NCI-H128 (cell line): ENCODE measurements around the gene SLC66A2.
"Not testable (repeated sequence)": the region's sequence is repeated elsewhere in the genome, so short reads cannot be mapped to it uniquely, and the experiment has no call there.

Experiments used
- DNase-seq: peaks from one replicate; lab custom pipeline; 2025; ENCODE audit not compliant: unreplicated experiment; lab: John Stamatoyannopoulos, UW

SLC66A2 gene

GRCh38 chr18:79951545-79952455 is at the start of gene SLC66A2:
Gene SLC66A2, minus strand, starts transcription at chr18:79951653. Its CDS starts 727 bp downstream, at chr18:79950926.
- DNase-seq: peak; percentile 80

- no peak for DNase-seq
These were observed 49.4 kb upstream of the SLC66A2 start for GRCh38 chr18:80000877-80001276.

- not testable (repeated sequence) for DNase-seq
These were observed 48.2 kb upstream of the SLC66A2 start for GRCh38 chr18:79999701-80000100.

GRCh38 chr18:79991494-79991893 is 40.0 kb upstream of the SLC66A2 start:
- DNase-seq: no peak

- no peak for DNase-seq
These were observed 37.7 kb upstream of the SLC66A2 start for GRCh38 chr18:79989195-79989497.

DNA sequence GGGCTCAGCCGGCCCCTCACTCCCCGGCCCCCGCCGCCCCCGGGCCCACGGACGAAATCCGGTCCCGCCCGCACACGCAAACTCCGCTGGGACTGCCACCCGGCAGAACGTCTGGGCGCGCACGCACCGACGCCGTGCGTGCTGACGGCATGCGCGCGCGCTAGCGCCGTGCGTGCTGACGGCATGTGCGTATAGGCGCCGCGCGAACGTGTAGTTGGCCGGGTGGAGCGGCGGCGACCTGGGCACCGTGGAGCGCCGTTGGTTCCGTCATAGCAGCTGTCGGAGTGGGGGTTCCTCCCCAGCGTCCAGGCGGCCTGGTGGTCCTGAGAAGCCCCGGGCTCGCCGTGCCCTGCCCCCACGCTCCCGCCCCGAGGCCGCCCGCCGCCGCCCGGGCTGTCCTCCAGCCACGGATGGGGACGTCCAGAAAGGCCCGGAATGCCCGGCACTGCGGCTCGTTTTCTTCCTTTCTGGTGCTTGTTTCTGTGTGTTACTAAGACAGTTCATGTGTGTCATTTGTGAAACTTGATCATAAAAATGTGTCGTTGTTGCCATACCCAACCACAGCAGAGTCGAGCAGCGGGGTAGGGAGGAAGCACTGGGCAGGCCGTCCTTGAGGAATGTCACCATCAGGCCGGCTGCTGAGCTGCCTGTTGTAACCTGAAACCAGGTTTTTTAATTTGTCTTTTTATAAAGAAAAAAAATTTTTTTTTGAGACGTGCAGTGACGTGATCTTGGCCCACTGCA is 37.2 kb upstream of the SLC66A2 start, which contains the start of gene TXNL4A:
TSS of gene TXNL4A (minus strand) at position 113 of the 744 bp plus-strand sequence. CDS start 171 bp downstream, outside the sequence.
- DNase-seq: peak; percentile 68

DNA sequence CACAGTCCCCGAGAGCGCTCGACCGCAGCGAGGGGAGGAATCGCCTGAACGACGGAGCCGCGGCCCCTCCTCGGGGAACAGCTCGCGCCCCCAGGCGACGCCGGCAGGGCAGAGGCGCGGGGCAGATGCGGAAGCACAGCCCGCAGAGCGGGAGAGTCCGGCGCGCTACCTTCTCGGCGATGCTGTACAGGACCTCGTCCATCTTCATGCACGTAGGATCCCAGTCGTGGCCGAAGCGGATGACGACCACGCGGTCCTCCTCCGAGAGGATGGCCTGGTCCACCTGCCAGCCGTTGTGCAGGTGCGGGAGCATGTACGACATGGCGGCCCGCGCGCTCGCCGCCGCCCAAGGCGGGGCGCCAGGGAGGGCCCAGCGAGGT is 36.6 kb upstream of the SLC66A2 start:
- DNase-seq: no peak

GRCh38 chr18:79987566-79987965 is 36.1 kb upstream of the SLC66A2 start:
- no peak for DNase-seq

DNA sequence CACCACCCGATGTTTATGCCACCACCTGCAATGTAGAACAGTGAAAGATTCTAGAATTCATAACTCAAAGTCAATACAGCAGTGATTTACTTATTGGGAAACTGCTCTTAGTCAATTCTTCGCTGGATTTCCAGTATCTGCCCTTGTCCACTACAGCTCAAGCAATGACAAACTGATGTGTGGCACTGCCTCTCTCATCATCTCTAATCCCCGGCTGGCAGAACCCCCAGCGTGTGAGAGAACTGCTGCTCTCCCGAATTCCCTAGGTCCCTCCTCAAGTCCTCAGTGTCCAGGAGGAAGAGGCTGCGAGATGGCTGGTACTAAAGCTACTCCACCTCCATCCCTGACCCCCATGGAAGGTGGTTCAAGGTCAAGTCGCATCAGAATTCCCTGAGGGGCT is 35.3 kb upstream of the SLC66A2 start:
- DNase-seq: no peak

- no peak for DNase-seq
These were observed 33.7 kb upstream of the SLC66A2 start for GRCh38 chr18:79985172-79985571.

- no peak for DNase-seq
These were observed 32.3 kb upstream of the SLC66A2 start for GRCh38 chr18:79983793-79984192.

GRCh38 chr18:79983253-79983652 is 31.8 kb upstream of the SLC66A2 start:
- no peak for DNase-seq

DNA sequence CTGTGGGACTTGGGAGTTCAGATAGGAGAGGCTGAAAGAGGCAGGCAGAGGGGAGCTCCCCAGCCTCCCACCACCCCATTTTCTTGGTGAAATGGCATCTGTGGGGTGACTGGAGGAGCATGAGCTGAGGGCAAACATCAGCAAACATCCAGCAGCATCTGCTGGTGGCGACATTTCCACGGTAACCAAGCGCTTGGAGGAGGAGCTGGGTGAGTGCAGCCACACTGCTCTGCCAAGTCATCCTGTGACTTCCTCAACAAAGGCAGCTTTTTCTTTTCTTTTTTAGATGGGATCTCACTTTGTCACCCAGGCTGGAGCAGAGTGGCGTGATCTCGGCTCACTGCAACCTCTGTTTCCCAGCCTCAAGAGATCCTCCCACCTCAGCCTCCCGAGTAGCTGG is 31.3 kb upstream of the SLC66A2 start:
- no peak for DNase-seq

DNA sequence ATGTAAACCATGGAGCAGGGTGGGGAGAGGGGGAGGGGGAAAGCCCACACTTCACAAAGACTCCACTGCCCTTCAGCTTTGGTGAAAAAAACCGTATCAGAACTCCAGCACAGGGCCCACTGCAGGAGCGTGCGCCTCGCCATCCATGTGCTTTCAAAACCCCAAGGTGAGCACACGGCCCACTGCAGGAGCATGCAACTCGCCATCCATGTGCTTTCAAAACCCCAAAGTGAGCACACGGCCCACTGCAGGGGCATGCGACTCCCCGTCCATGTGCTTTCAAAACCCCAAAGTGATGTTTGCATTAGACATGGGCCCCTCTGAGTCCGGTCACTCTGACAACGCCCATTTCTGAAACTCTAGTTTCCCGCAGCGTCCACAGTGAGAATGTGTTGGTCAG is 29.1 kb upstream of the SLC66A2 start:
- no peak for DNase-seq

GRCh38 chr18:79979843-79980242 is 28.4 kb upstream of the SLC66A2 start:
- DNase-seq: no peak

DNA sequence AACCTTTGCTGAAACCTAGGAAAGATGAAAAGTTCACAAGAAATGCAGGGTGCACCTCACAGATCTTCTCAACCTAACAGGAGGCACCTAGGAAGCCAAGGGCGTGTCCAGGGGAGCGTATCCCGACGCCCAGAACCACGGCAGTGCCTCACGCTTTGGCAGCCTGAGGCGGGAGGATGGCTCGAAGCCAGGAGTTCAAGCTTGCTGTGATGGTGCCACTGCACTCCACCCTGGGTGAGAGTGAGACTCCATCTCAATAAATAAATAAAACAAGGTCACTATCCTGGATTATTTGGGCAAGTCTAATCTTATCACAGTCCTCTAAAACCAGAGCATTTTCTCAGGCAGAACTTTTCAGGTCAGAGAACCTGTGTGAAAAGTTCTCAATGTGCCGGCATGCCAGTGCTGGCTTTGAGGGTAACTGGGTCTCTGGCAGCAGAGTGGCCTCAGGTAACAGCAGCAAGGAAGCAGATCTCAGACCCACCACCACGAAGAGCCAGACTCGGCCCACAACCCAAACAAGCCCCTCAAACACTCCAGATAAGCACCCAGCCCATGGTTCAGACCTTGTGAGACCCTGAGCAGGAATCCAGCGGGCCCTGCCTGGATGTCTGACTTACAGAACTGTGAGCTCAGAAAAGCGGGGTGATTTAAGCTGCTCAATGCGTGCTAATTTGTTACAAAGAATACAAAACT is 24.7 kb upstream of the SLC66A2 start:
- DNase-seq: no peak

DNA sequence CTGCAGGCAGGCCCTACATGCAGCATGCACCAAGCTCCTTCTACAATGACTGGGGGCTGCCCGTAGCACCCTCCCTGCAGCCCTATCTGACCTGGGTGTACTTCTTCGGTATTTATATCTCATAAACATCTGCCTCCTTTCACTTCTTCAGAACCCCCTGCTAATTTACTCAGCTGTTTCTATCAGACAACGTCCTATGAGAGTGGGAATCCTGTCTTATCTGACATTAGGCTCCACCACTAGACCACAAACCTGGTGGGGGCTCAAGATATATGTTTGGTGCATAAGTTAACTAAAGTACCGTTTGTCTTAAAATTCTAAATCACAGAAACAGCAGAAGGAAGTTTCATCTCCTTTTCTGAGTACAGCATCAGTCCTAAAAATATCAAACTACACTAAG is 23.6 kb upstream of the SLC66A2 start:
- DNase-seq: no peak

DNA sequence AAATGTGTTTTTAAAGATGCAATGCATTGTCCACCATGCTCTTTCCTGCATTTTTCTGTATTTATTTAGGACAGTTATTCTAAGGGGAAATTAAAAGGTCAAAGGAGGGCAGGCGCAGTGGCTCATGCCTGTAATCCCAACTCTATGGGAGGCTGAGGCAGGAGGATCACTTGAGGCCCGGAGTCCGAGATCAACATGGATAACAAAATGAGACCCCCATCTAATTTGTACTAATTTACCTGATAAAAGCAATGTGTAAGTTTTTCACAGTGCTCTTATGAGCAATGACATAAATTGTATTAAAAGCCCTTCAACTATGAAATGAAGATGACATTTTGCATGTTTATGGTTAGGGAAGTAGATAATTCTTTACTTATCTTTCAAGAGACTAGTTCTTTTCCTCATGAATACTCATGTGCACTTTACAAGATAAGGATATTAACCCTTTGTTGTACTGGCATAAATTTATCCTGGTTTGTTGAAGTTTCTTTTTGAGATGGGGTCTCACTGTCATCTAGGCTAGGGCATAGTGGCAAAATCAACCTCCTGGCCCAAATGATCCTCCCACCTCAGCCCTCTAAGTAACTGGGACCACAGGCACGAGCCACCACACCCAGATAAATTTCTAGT is 22.7 kb upstream of the SLC66A2 start:
- no peak for DNase-seq

GRCh38 chr18:79973517-79973916 is 22.1 kb upstream of the SLC66A2 start:
- DNase-seq: no peak

DNA sequence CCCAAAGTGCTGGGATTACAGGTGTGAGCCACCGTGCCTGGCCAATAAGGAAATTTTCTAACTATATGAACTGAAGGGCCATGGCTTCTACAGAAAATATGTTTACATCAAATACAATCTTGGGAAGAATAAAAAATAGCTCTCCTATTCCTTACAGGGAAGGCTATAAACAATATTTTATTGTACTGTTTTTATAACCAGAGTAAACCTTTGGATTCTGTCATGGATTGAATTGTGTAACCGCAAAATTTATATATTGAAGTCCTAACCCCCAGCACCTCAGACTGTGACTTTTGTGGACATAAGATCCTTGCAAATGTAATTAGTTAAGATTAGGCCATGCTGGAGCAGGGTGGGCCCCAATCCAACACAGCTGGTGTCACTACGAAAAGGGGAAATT is 21.3 kb upstream of the SLC66A2 start:
- no peak for DNase-seq

GRCh38 chr18:79971986-79972385 is 20.5 kb upstream of the SLC66A2 start:
- DNase-seq: no peak
